Muscle of arm (tissue), 12 donors: ENCODE results near the gene BMPR1B. TPM values are rescaled to one million over a fixed set of nuclear protein-coding genes. Genes with fewer than 3 reads are reported as not detected.
"Not testable (repeated sequence)": the region's sequence is repeated elsewhere in the genome, so short reads cannot be mapped to it uniquely, and the experiment has no call there.

Experiments used
- DNase-seq: peaks from one replicate; pipeline ENCODE4 v3.0.0-alpha.2; 2013
- polyA plus RNA-seq, 12 donors: library from polyadenylated mRNA; unstranded; fragments of 120-200 nt; gene quantifications; one replicate each; pipeline ENCODE4 v1.2.1, GENCODE V29; 2013; ENCODE audit not compliant: insufficient read length in 12 of 12

The BMPR1B gene
- polyA plus RNA-seq, 12 donors: 5.3 to 24.5 (median 13.6) TPM; not detected in 1

- not testable (repeated sequence) for DNase-seq
Observed at GRCh38 chr4:95139424-95139823, 381.7 kb downstream of the BMPR1B start.

DNA sequence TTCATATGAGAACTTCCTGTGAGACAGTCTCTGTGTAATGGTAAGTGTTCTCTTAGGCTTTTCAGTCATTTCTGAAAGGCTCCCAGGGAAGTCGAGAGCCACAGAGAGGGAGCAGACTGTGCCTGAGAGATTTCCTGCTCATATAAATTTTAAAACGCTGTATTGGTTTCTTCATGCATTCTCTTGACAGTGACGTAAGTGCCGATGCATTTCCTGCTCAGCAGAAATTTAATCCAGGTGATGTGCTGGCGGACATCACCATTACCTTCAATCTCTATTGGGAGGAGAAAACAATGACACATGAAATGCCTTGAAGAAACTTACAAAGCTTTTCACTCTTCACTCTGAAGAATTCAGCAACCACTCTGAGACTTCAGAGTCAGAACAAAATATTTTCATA, 383.6 kb downstream of the BMPR1B start:
- DNase-seq: no peak

DNA sequence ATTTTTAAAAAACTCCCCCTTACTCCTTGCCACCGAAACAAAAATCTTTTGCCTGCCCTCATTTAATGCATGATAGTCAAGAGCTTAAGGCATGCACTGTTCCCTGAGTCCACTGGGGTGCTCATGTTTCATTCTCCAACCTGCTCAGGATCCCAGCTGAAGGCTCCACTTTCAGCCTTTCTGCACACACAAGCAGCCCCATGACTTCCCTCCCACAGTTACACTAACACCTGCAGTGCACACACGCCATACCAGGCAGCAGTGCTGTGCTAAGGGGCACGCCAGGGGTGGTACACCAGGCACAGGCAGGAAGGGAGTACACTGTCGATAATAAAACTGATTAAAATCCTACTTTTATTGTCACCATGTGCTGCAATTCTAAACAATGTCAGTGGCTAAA, 385.2 kb downstream of the BMPR1B start:
- DNase-seq: no peak

DNA sequence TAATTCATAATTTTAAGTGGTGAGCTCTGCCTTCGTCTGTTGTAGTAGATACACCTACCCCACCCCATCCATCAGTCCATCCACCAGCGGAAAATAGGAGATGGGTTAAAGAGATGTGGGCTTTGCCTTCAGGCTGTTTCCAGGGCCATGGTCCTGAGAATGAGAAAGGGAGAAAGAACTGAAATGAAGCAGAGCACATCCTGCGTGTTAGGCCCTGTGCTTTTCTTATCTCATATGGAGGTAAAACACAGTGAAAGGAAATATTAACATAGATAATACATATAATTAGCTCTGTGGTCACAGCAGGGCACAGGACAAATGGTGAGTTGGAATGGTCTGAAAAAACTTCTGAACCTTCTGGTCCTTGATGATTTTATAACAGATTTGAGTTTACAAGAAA, 393.5 kb downstream of the BMPR1B start:
- DNase-seq: no peak

- no peak for DNase-seq
Observed at GRCh38 chr4:95153182-95153581, 395.4 kb downstream of the BMPR1B start.

DNA sequence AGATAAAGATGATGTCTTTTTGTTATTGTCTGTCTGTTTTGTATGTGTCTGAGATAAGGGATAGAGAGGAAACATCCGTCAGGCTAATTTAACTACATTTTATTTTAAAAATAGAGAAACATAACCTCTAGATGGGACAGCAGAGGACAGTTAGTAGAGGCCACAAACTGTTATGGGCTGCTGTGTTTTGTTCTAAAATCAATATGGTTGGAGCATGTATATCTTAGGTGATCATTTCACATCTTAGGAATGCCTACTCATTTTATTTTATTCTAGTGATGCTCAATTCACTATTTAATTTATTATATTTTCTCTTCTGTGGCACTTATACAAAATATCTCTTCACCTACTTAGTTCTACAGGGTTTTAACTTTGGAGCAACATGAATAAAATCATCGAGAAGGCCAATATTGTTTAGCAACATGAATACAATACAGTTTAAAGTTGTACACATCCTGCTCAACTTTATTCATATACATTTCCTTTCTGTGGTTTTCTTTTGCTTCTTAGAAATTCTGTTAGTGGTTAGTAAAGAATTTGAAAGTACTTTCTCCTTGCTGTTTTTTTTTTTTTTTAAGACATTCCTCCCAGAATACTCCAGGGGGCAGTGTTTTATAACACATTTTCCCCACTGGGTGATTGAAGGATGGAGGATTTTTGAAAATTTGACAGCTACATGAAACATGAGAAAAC, 398.1 kb downstream of the BMPR1B start:
- DNase-seq: peak; percentile 59

- no peak for DNase-seq
Observed at GRCh38 chr4:95156452-95156765, 398.7 kb downstream of the BMPR1B start.

- no peak for DNase-seq
Observed at GRCh38 chr4:95157596-95157995, 399.8 kb downstream of the BMPR1B start.

- no peak for DNase-seq
Observed at GRCh38 chr4:95158045-95158444, 400.3 kb downstream of the BMPR1B start.

DNA sequence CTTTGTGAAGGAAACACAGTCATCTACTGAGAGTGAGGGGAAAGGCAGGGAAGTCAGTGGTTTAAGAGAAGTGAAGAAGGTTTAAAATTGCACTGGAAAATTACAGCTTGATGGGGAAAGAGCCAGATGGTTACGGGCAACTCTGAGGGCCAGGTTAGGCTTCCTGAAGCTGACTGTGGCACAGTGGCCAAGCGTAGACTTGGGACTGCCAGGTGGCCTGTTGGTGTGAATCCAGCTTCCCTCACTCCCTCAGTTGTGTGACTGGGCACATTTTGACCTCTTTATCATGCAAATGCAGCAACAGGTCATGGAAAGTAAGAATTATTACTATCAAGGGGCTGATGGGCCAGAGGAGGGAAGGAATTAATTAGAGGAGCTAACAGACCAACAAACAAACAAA, 400.9 kb downstream of the BMPR1B start:
- no peak for DNase-seq

- no peak for DNase-seq
Observed at GRCh38 chr4:95159384-95159783, 401.6 kb downstream of the BMPR1B start.

DNA sequence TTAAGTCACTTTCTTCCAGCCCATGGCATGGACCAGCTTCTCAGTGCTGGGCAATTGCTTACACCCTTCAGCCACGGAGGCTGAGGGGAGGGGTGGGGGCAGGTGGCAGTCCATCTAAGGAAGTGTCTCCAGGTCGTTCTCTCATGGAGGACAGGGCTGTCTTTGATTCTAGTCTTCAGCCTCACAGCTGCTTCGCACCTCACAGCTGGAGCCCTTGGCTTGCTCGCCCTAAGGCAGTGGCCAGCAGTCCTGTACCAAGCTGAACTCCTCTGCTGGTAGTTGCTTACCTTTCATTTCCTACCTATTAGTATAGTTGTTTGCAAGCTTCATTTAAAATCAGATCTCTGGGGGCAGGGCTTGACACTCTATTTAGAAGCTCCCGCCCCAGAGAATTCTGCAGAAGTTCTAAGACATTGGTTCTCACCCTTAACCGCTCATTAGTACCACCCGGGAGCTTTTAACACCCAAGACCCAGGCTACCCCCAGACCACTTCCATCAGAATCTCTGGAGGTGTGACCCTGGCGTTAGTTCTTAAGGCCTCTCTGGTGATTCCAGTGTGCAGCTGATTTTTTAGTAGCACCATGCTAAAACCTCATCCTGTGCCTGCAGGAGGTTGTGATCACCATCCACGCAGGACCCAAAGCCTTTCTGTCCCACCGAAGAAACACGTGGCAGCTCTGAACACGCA, 404.2 kb downstream of the BMPR1B start:
- no peak for DNase-seq

DNA sequence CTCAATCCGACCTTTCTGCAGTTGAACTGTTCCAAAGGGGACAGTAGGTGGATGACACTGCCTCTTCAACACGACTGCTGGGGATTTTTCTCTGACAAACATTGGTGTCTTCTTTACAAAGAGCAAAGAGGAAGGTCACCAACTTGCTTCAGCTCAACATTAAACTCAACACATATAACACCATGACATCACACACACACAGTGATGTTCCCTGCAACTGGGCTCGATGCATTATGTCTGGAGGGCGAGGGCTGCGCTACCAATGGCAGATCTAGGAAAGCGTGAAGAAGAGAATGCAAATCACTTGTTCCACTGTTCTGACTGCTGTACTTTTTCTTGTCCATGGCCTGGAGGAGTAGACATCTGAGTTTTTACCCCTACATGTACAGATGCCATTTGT, 405.1 kb downstream of the BMPR1B start:
- no peak for DNase-seq

- DNase-seq: peak; percentile 65
Observed at GRCh38 chr4:95165926-95166524, 408.3 kb downstream of the BMPR1B start.

DNA sequence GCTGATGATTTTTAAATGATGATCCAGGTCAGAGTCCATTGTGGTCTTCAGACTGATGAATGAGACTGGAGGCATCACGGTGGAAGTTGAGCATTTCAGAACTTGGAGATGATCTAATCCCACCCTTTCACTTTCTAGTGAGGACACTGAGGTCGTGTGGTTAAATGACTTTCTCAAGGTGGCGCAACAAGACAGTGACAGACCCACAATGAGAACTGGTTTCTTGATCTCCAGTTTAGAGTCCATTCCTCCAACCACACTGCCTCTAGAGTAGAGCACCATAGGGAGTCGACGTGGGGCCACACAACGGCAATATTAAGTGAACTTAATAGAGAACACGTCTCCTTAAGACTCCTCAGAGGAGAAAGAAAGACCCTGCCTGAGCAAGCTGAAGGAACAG, 410.1 kb downstream of the BMPR1B start:
- DNase-seq: no peak

- DNase-seq: no peak
Observed at GRCh38 chr4:95170176-95170575, 412.4 kb downstream of the BMPR1B start.

DNA sequence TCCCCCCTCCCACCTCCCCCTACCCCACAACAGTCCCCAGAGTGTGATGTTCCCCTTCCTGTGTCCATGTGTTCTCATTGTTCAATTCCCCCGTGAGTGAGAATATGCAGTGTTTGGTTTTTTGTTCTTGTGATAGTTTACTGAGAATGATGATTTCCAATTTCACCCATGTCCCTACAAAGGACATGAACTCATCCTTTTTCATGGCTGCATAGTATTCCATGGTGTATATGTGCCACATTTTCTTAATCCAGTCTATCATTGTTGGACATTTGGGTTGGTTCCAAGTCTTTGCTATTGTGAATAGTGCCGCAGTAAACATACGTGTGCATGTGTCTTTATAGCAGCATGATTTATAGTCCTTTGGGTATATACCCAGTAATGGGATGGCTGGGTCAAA, 413.6 kb downstream of the BMPR1B start:
- DNase-seq: not testable (repeated sequence)

- DNase-seq: no peak
Observed at GRCh38 chr4:95178938-95179337, 421.2 kb downstream of the BMPR1B start.

DNA sequence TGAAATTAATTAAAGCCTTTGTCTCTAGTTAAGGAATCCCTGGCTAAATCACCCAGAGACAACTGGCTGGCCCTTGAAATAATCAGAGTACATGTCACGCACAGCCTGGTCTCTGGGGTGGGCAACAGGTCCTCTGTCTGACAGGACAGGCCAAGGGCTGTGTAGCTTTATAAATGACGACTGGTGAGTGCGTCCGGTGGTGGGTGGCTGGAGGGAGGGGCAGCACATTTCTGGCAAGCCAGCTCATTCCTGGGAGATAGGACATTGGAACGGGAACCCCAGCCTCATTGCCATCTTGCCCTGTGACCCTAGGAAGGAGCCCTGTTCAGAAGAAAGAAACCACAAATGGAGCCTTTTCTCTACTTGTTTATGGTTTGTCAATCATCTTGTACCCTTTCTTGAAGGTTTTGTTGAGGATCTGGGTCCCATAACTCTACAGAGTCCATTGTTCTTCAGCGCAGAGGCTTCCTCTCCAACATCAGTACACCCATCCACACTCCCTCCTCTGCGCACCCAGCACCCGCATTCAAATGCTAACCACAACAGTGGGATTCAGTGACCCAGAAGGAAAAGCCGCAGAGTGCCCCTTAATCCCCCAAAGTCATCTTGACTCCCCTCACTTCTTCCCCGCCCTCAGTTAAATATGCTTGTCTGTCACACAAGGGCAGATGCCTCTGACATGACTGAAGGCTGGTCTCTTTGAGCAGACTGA, 422.9 kb downstream of the BMPR1B start:
- DNase-seq: no peak

GRCh38 chr4:95181243-95181995, 423.7 kb downstream of the BMPR1B start:
- DNase-seq: no peak

DNA sequence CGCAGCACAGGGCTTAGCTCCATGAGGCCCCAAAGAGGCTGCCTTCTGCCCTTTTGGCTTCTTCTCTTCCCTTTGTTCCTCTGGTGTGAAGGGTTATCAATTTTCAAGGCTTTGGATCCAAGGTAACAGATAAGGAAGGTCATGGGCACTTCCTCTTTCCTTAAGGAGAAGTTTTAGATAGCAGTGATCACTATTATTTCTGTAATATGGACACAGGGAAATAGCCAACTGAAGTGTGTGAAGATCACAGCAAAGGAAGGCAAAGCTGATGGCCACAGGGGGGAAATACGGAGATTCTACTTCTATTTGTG, 424.2 kb downstream of the BMPR1B start:
- no peak for DNase-seq
